Osteocyte (in vitro differentiated cells): ENCODE data around the gene PLXNA4. TPM values are rescaled to one million over a fixed set of nuclear protein-coding genes. Genes with fewer than 3 reads are reported as not detected.

Experiments used
- DNase-seq: peaks from one replicate; pipeline ENCODE4 v3.0.0; 2021; ENCODE audit warnings: mixed read lengths; ENCODE audit not compliant: unreplicated experiment; ENCODE audit errors: extremely low spot score
- H3K27ac Mint-ChIP-seq: one replicate; pipeline ENCODE4 v1.8.0; 2021; ENCODE audit warnings: mild to moderate bottlenecking, mixed read lengths; ENCODE audit not compliant: unreplicated experiment
- H3K27me3 Mint-ChIP-seq: one replicate; pipeline ENCODE4 v1.8.0; 2021; ENCODE audit warnings: mixed read lengths; ENCODE audit not compliant: unreplicated experiment
- H3K36me3 Mint-ChIP-seq: one replicate; pipeline ENCODE4 v1.8.0; 2021; ENCODE audit warnings: mixed read lengths; ENCODE audit not compliant: unreplicated experiment
- H3K4me1 Mint-ChIP-seq: one replicate; pipeline ENCODE4 v1.8.0; 2021; ENCODE audit warnings: mixed read lengths; ENCODE audit not compliant: unreplicated experiment
- H3K4me3 Mint-ChIP-seq: one replicate; pipeline ENCODE4 v1.8.0; 2021; ENCODE audit warnings: mild to moderate bottlenecking, moderate library complexity, mixed read lengths; ENCODE audit not compliant: unreplicated experiment
- H3K9me3 Mint-ChIP-seq: one replicate; pipeline ENCODE4 v1.8.0; 2021; ENCODE audit warnings: mixed read lengths; ENCODE audit not compliant: unreplicated experiment
- CTCF ChIP-seq: fragments of 200-600 bp; sonication (generic); IDR thresholded peaks from 2 replicates; pipeline ENCODE4 v1.5.0; 2021; ENCODE audit warnings: antibody characterized with exemption, mild to moderate bottlenecking, moderate library complexity
- total RNA-seq: library from RNA; stranded (reverse); gene quantifications from 2 replicates; pipeline ENCODE4 v1.2.1, GENCODE V29; 2021

The PLXNA4 gene
- total RNA-seq, 1 donor from 2014 or later = 59.0 TPM

GRCh38 chr7:132321387-132321786 is 254.9 kb downstream of the PLXNA4 start:
- no peaks in the 10 kb centered on the region for H3K36me3 Mint-ChIP-seq
- peak; percentile 37 for TF ChIP-seq CTCF
- H3K27me3 Mint-ChIP-seq = peaks cover 34% of the 10 kb centered on the region
- DNase-seq = no peak
- H3K27ac Mint-ChIP-seq = no peak overlapping the region
- H3K4me3 Mint-ChIP-seq = no peak overlapping the region
- H3K4me1 Mint-ChIP-seq = peaks cover 32% of the 10 kb centered on the region
- peaks cover 6% of the 10 kb centered on the region for H3K9me3 Mint-ChIP-seq

- no peak for TF ChIP-seq CTCF
- Mint-ChIP-seq H3K27ac (no peak overlapping the region), H3K9me3 (peaks cover 6% of the 10 kb centered on the region), H3K27me3 (peaks cover 22% of the 10 kb centered on the region), H3K4me3 (no peak overlapping the region), H3K4me1 (peaks cover 32% of the 10 kb centered on the region), H3K36me3 (no peaks in the 10 kb centered on the region)
- DNase-seq = no peak
Measured at GRCh38 chr7:132319481-132319880, 256.8 kb downstream of the PLXNA4 start.

- Mint-ChIP-seq H3K27ac (peak overlapping the region; percentile 6), H3K36me3 (no peaks in the 10 kb centered on the region), H3K27me3 (peaks cover 18% of the 10 kb centered on the region), H3K9me3 (peaks cover 6% of the 10 kb centered on the region), H3K4me1 (peaks cover 32% of the 10 kb centered on the region), H3K4me3 (peak overlapping the region; percentile 27)
- TF ChIP-seq CTCF = peak; percentile 94
- peak; percentile 94 for DNase-seq
Measured at GRCh38 chr7:132318352-132319318, 257.6 kb downstream of the PLXNA4 start.

GRCh38 chr7:132317701-132318351 is 258.4 kb downstream of the PLXNA4 start:
- H3K4me1 Mint-ChIP-seq = peaks cover 32% of the 10 kb centered on the region

More at GRCh38 chr7:132317701-132318351, 258.4 kb downstream of the PLXNA4 start:
- Mint-ChIP-seq H3K4me3 (no peak overlapping the region), H3K9me3 (peaks cover 6% of the 10 kb centered on the region), H3K27me3 (peaks cover 18% of the 10 kb centered on the region), H3K27ac (no peak overlapping the region), H3K36me3 (no peaks in the 10 kb centered on the region)
- no peak for TF ChIP-seq CTCF
- DNase-seq = no peak
